MCF 10A (cell line): ENCODE data around the gene ACOD1. TPM values are rescaled to one million over a fixed set of nuclear protein-coding genes. Genes with fewer than 3 reads are reported as not detected.

Experiments used
- total RNA-seq: library from RNA; stranded (reverse); gene quantifications from 2 replicates; pipeline ENCODE4 v1.2.3, GENCODE V29; 2022

The ACOD1 gene
- total RNA-seq, 1 experiment from 2014 or later, result not detected

Other genes starting within 250 kb of the ACOD1 start
- gene KCTD12, start 62.1 kb upstream of the ACOD1 start, total RNA-seq, result 15.6 and 15.8 TPM in 2 replicates
- gene CLN5, start 43.6 kb downstream of the ACOD1 start, total RNA-seq, result 16.0 and 17.8 TPM in 2 replicates
- 32.5 and 34.9 TPM in 2 replicates for gene FBXL3, start 78.6 kb downstream of the ACOD1 start, total RNA-seq